ENCODE data around the gene MRGPRG. TPM values are rescaled to one million over a fixed set of nuclear protein-coding genes. Genes with fewer than 3 reads are reported as not detected.

The MRGPRG gene
- total RNA-seq, 1 donor from 2014 or later = not detected

GRCh38 chr11:3205261-3206155 lies 13.1 kb downstream of the MRGPRG start:
- Histone ChIP-seq H3K4me3 (no peak overlapping the region), H3K27ac (no peak overlapping the region), H3K9me3 (no peaks in the 10 kb centered on the region), H3K36me3 (no peaks in the 10 kb centered on the region), H3K4me1 (peaks cover 12% of the 10 kb centered on the region), H3K27me3 (no peaks in the 10 kb centered on the region)
- DNase-seq (ENCODE audit: extremely low spot score in 2 of 2) = no peak
- TF ChIP-seq POLR2A (IDR thresholded peaks at IDR 0.05) (no peak), POLR2AphosphoS5 (IDR thresholded peaks at IDR 0.05; ENCODE audit: insufficient read depth in 1 of 2, low read depth in 1 of 2) (no peak), CTCF (IDR thresholded peaks at IDR 0.05) (no peak)
- intact Hi-C loops (cut with DNase I) = no loop called here

DNA sequence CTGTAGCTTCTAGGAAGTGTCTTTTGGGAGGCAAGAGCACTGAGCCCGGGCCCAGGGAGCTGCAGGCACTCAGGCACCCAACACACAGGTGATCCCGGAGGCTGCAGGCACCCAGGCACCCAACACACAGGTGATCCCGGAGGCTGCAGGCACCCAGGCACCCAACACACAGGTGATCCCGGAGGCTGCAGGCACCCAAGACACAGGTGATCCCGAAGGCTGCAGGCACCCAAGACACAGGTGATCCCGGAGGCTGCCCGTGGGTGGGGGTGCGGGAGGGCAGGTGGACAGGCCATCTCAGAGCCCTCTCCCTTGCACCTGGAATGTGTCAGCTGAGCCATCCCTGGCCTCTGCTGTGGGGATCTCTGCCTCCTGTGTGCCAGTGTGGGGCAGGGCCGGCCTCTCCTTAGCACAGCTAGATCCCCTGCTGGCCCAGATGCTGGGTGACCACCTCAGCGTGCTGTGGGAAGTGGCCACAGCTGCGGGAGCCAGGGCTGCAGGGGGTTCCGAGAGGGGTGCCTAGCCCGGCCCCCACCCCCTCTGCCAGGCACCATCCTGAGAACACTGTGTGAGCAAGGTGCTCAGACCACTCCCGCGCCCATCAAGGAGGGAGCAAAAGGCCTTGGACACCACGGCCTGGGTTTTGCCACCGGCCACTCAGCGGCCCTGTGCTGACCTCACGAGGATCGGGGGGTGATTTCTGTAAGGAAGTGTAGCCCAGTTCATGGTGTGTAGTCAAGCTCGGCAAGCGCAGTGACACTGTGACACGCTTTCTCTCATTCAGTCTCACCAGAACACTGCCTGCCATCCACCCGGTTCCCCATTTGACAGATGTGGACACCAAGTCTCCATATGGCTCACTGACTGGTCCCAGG lies 14.2 kb downstream of the MRGPRG start:
- no peak for DNase-seq (ENCODE audit: extremely low spot score in 2 of 2)
- Histone ChIP-seq H3K9me3 (no peaks in the 10 kb centered on the region), H3K4me1 (peaks cover 12% of the 10 kb centered on the region), H3K36me3 (no peaks in the 10 kb centered on the region), H3K4me3 (no peak overlapping the region), H3K27ac (no peak overlapping the region), H3K27me3 (no peaks in the 10 kb centered on the region)
- TF ChIP-seq POLR2A (IDR thresholded peaks at IDR 0.05) (no peak), POLR2AphosphoS5 (IDR thresholded peaks at IDR 0.05; ENCODE audit: insufficient read depth in 1 of 2, low read depth in 1 of 2) (no peak), CTCF (IDR thresholded peaks at IDR 0.05) (no peak)
- intact Hi-C loops (cut with DNase I) = no loop called here

DNA sequence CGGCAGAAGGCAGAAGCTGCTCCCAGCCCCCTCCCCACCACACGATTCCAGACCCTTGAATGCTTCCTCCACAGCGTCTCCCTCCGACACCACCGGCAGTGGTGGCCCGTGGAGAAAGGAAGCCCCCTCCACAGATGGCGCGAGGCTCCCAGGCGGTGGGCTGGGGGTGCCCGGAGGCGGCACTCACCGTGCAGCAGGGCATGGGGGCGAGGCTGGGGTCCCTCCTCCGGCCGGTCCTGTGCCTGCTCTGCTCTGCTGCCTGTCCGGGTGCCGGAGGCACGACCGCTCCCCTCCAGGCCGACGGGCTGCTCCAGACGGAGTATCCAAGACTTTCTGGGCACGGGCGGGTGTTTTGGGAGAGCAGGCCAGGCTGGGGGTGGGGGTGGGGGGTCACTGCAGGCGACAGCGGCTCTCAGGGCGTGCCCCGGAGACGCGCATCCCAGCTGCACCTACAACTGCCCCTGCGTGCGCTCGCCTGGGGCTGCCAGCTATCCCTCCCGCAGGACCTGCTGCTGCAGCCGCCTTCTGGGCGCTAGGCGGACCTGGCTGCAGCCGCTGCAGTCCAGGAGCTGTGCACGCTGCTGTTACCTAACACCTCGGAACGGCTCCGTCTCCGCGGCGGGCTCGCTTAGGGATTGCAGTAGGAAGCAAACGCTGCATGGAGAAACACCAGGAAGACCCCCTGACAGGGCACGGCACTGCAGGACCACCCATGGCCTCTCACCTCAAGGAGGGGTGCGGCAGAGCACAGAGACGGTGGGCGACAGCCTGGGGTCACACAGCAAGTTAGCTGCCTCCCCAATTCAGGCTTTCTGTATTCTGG lies 15.2 kb downstream of the MRGPRG start:
- intact Hi-C loops (cut with DNase I) = no loop called here
- TF ChIP-seq POLR2A (IDR thresholded peaks at IDR 0.05) (no peak), CTCF (IDR thresholded peaks at IDR 0.05) (no peak), POLR2AphosphoS5 (IDR thresholded peaks at IDR 0.05; ENCODE audit: insufficient read depth in 1 of 2, low read depth in 1 of 2) (no peak)
- Histone ChIP-seq H3K36me3 (no peaks in the 10 kb centered on the region), H3K9me3 (no peaks in the 10 kb centered on the region), H3K4me1 (peaks cover 12% of the 10 kb centered on the region), H3K4me3 (no peak overlapping the region), H3K27me3 (no peaks in the 10 kb centered on the region), H3K27ac (no peak overlapping the region)
- no peak for DNase-seq (ENCODE audit: extremely low spot score in 2 of 2)

DNA sequence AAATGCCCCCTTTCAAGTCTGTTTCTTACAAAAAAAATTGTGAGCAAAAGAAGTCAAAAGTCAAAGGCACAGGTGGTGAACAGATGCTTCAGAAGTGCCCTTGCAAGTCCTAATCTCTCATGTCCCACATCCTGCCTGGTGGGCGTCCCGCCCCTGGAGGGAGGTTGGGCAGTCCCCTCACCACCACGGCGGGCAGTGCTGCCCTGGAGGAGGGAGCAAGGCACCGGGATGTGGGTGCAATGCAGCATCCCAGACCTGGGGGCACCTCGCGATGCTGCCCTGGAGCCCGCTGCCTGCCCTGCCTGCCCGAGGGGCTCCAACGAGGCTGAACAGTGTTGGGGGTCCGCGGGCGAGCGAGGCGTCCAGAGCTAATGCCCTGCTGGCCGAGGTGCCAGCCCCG lies 15.9 kb downstream of the MRGPRG start:
- TF ChIP-seq POLR2A (IDR thresholded peaks at IDR 0.05) (no peak), POLR2AphosphoS5 (IDR thresholded peaks at IDR 0.05; ENCODE audit: insufficient read depth in 1 of 2, low read depth in 1 of 2) (no peak), CTCF (IDR thresholded peaks at IDR 0.05) (no peak)
- Histone ChIP-seq H3K4me1 (peaks cover 12% of the 10 kb centered on the region), H3K4me3 (no peak overlapping the region), H3K9me3 (no peaks in the 10 kb centered on the region), H3K36me3 (no peaks in the 10 kb centered on the region), H3K27me3 (no peaks in the 10 kb centered on the region), H3K27ac (no peak overlapping the region)
- DNase-seq (ENCODE audit: extremely low spot score in 2 of 2) = no peak
- intact Hi-C loops (cut with DNase I) = no loop called here

Data from vagina (tissue), 2 donors.